Osteocyte (in vitro differentiated cells): ENCODE results near the gene ACOT7. TPM values are rescaled to one million over a fixed set of nuclear protein-coding genes. Genes with fewer than 3 reads are reported as not detected.

Experiments
- DNase-seq: peaks from one replicate; pipeline ENCODE4 v3.0.0; 2021; ENCODE audit warnings: mixed read lengths; ENCODE audit not compliant: unreplicated experiment; ENCODE audit errors: extremely low spot score
- H3K27ac Mint-ChIP-seq: one replicate; pipeline ENCODE4 v1.8.0; 2021; ENCODE audit warnings: mild to moderate bottlenecking, mixed read lengths; ENCODE audit not compliant: unreplicated experiment
- H3K27me3 Mint-ChIP-seq: one replicate; pipeline ENCODE4 v1.8.0; 2021; ENCODE audit warnings: mixed read lengths; ENCODE audit not compliant: unreplicated experiment
- H3K36me3 Mint-ChIP-seq: one replicate; pipeline ENCODE4 v1.8.0; 2021; ENCODE audit warnings: mixed read lengths; ENCODE audit not compliant: unreplicated experiment
- H3K4me1 Mint-ChIP-seq: one replicate; pipeline ENCODE4 v1.8.0; 2021; ENCODE audit warnings: mixed read lengths; ENCODE audit not compliant: unreplicated experiment
- H3K4me3 Mint-ChIP-seq: one replicate; pipeline ENCODE4 v1.8.0; 2021; ENCODE audit warnings: mild to moderate bottlenecking, moderate library complexity, mixed read lengths; ENCODE audit not compliant: unreplicated experiment
- H3K9me3 Mint-ChIP-seq: one replicate; pipeline ENCODE4 v1.8.0; 2021; ENCODE audit warnings: mixed read lengths; ENCODE audit not compliant: unreplicated experiment
- CTCF ChIP-seq: fragments of 200-600 bp; sonication (generic); IDR thresholded peaks from 2 replicates; pipeline ENCODE4 v1.5.0; 2021; ENCODE audit warnings: antibody characterized with exemption, mild to moderate bottlenecking, moderate library complexity
- total RNA-seq: library from RNA; stranded (reverse); gene quantifications from 2 replicates; pipeline ENCODE4 v1.2.1, GENCODE V29; 2021

The ACOT7 gene
- total RNA-seq, 1 donor from 2014 or later, result 21.8 TPM

- DNase-seq, result no peak
- no peak for TF ChIP-seq CTCF
- Mint-ChIP-seq H3K4me1 (peaks cover 14% of the 10 kb centered on the region), H3K27me3 (no peaks in the 10 kb centered on the region), H3K9me3 (no peaks in the 10 kb centered on the region), H3K27ac (peak overlapping the region; percentile 56), H3K36me3 (no peaks in the 10 kb centered on the region), H3K4me3 (peak overlapping the region; percentile 79)
These were observed 663 bp downstream of the ACOT7 start for GRCh38 chr1:6392809-6393399.

- DNase-seq, result no peak
- Mint-ChIP-seq H3K36me3 (no peaks in the 10 kb centered on the region), H3K27ac (peak overlapping the region; percentile 54), H3K4me1 (peaks cover 14% of the 10 kb centered on the region), H3K27me3 (no peaks in the 10 kb centered on the region), H3K4me3 (peak overlapping the region; percentile 79), H3K9me3 (no peaks in the 10 kb centered on the region)
- TF ChIP-seq CTCF, result no peak
These were observed 1.4 kb downstream of the ACOT7 start for GRCh38 chr1:6391951-6392808.

GRCh38 chr1:6389971-6390370 is 3.6 kb downstream of the ACOT7 start:
- no peaks in the 10 kb centered on the region for H3K9me3 Mint-ChIP-seq
- peaks cover 34% of the 10 kb centered on the region for H3K4me1 Mint-ChIP-seq
- no peaks in the 10 kb centered on the region for H3K27me3 Mint-ChIP-seq
- no peaks in the 10 kb centered on the region for H3K36me3 Mint-ChIP-seq
- TF ChIP-seq CTCF, result no peak
- no peak overlapping the region for H3K27ac Mint-ChIP-seq
- no peak for DNase-seq
- H3K4me3 Mint-ChIP-seq, result no peak overlapping the region

GRCh38 chr1:6386371-6386949 is 7.1 kb downstream of the ACOT7 start:
- DNase-seq, result no peak
- Mint-ChIP-seq H3K27ac (peak overlapping the region; percentile 41), H3K27me3 (no peaks in the 10 kb centered on the region)

More at GRCh38 chr1:6386371-6386949, 7.1 kb downstream of the ACOT7 start:
- Mint-ChIP-seq H3K4me1 (peaks cover 25% of the 10 kb centered on the region), H3K36me3 (no peaks in the 10 kb centered on the region), H3K4me3 (no peak overlapping the region), H3K9me3 (no peaks in the 10 kb centered on the region)
- no peak for TF ChIP-seq CTCF
